Keratinocyte (primary cell): ENCODE results near the gene CISD2. TPM values are rescaled to one million over a fixed set of nuclear protein-coding genes. Genes with fewer than 3 reads are reported as not detected.
A peak's percentile ranks its signal among the peaks of the same experiment; 100 is the strongest.

Experiments
- DNase-seq: peaks from one replicate; pipeline ENCODE4 v3.0.0-alpha.2; 2011; ENCODE audit warnings: low read depth, missing footprints, low spot score
- FAIRE-seq: peaks from 2 replicates; lab custom pipeline; 2011; peaks lifted over from hg19 to GRCh38; lab: Jason Lieb, UNC
- H2AFZ ChIP-seq: 2 replicates; pipeline ENCODE4 v1.6.0; 2012; ENCODE audit warnings: low read length, control low read depth, inconsistent platforms; ENCODE audit not compliant: control insufficient read depth
- H3K27ac ChIP-seq: 2 replicates; pipeline ENCODE4 v1.5.1; 2011; ENCODE audit warnings: low read length; ENCODE audit not compliant: control insufficient read depth, insufficient read depth
- H3K27me3 ChIP-seq: 3 replicates; pipeline ENCODE4 v1.6.0; 2011; ENCODE audit warnings: low read length; ENCODE audit not compliant: control insufficient read depth, insufficient read depth; ENCODE audit errors: extremely low read depth
- H3K36me3 ChIP-seq, 2 experiments: 2 replicates in 1 of 2; 3 replicates in 1 of 2; pipeline ENCODE4 v1.5.1; 2011; ENCODE audit warnings: low read length in 2 of 2, mild to moderate bottlenecking in 1 of 2; ENCODE audit not compliant: control insufficient read depth in 2 of 2, insufficient read depth in 2 of 2; ENCODE audit errors: extremely low read depth in 1 of 2
- H3K4me1 ChIP-seq: 3 replicates; pipeline ENCODE4 v1.5.1; 2011; ENCODE audit warnings: low read length; ENCODE audit not compliant: control insufficient read depth, insufficient read depth; ENCODE audit errors: extremely low read depth
- H3K4me2 ChIP-seq: 3 replicates; pipeline ENCODE4 v1.6.0; 2011; ENCODE audit warnings: low read depth, low read length; ENCODE audit not compliant: control insufficient read depth, insufficient read depth; ENCODE audit errors: extremely low read depth
- H3K4me3 ChIP-seq, 3 experiments: fragments of 200-600 bp in 1 of 3; sonication (generic) in 1 of 3; 2 replicates in 2 of 3; 3 replicates in 1 of 3; pipeline ENCODE4 v1.5.1; 2011 to 2016; ENCODE audit warnings: low read length in 3 of 3, mild to moderate bottlenecking in 3 of 3, control low read depth in 2 of 3, inconsistent platforms in 1 of 3, low read depth in 1 of 3, mixed read lengths in 1 of 3, mixed run types in 1 of 3, moderate library complexity in 1 of 3; ENCODE audit not compliant: control insufficient read depth in 2 of 3, insufficient read depth in 2 of 3; ENCODE audit errors: extremely low read depth in 1 of 3
- H3K79me2 ChIP-seq: 2 replicates; pipeline ENCODE4 v1.6.0; 2012; ENCODE audit warnings: low read length; ENCODE audit not compliant: control insufficient read depth, insufficient read depth
- H3K9ac ChIP-seq: 3 replicates; pipeline ENCODE4 v1.6.0; 2011; ENCODE audit warnings: low read length; ENCODE audit not compliant: control insufficient read depth, insufficient read depth; ENCODE audit errors: extremely low read depth
- H3K9me1 ChIP-seq: 3 replicates; pipeline ENCODE4 v1.6.0; 2011; ENCODE audit warnings: low read length; ENCODE audit not compliant: control insufficient read depth, insufficient read depth; ENCODE audit errors: extremely low read depth
- H3K9me3 ChIP-seq: 2 replicates; pipeline ENCODE4 v1.5.1; 2012; ENCODE audit warnings: low read depth, low read length; ENCODE audit not compliant: control insufficient read depth
- H4K20me1 ChIP-seq: 3 replicates; pipeline ENCODE4 v1.6.0; 2011; ENCODE audit warnings: low read length; ENCODE audit not compliant: control insufficient read depth, insufficient read depth; ENCODE audit errors: extremely low read depth
- EZH2 ChIP-seq: IDR thresholded peaks from one replicate; pipeline ENCODE4 v1.6.1; 2012; ENCODE audit warnings: inconsistent platforms, mild to moderate bottlenecking, low read length, moderate library complexity
- dilution Hi-C: fragments of 300-500 bp; cut with MboI; formaldehyde crosslinking; loops from one replicate; pipeline ENCODE4 v1.7.0; 2020; ENCODE audit warnings: low sequenced_read_pairs; ENCODE audit not compliant: extremely low pct_ligation_motif_present
- polyA plus RNA-seq, 5 experiments: library from polyadenylated mRNA; depleted of rRNA in 3 of 5; stranded (reverse) in 3 of 5; stranded (forward) in 1 of 5; unstranded in 1 of 5; fragments of >200 nt; gene quantifications; 1 replicate in 1 of 5; 2 replicates in 3 of 5; 3 replicates in 1 of 5; pipeline versions ENCODE4 v1.2.1 to v1.2.3, GENCODE V29; 2011 to 2012; ENCODE audit warnings: missing spikeins in 2 of 5, low read depth in 1 of 5, low replicate concordance in 1 of 5
- TF ChIP-seq, protein P1 (sequence below), 3 experiments: IDR thresholded peaks in 1 of 3; conservative IDR thresholded peaks in 1 of 3; optimal IDR thresholded peaks in 1 of 3; 2 replicates in 2 of 3; 3 replicates in 1 of 3; pipeline versions ENCODE3 to v1.5.1; 2011; ENCODE audit warnings: low read length in 3 of 3, mild to moderate bottlenecking in 3 of 3, moderate library complexity in 2 of 3, control low read depth in 1 of 3, inconsistent platforms in 1 of 3; ENCODE audit not compliant: insufficient read depth in 2 of 3; ENCODE audit errors: extremely low read depth in 1 of 3

Gene CISD2
- polyA plus RNA-seq, 1 donor (not counting 4 experiments of a cell fraction or from before 2014, with no cell fraction given) = 36.6 TPM

DNA sequence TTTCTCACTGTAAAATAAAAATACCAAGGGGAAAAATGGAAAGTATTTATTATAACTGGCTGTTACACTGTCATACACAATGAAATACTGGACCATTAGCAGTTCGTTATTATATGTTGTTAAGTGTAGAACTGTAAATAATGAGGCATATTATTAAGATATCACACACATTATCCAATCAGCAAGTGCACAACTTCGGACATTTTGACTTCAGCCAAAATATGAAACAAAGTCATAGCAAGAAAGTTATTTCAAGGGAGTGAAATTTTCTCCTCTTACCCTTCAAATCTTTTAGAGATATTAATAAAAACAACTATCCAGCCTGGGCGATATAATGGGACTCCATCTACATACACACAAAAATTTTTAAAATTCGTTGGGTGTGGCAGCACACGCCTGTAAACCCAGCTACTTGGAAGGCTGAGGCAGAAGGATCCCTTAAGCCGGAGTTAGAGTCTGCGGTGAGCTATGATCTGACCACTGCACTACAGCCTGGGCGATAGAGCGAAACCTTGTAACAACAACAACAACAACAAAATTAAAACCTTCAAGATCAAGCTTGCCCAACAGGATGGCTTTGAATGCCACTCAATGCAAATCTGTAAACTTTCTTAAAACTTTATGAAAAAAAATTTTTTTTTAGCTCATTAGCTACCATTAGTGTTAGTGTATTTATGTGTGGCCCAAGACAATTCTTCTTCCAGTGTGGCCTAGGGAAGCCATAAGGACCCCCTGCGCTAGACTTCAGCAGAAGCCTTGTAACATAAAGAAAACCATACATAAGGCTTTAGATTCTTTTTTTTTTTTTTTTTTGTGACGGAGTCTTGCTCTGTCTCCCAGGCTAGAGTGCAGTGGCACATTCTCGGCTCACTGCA, 1.3 kb upstream of the CISD2 start:
- H3K27ac ChIP-seq = peak overlapping the region; percentile 98
- H3K4me2 ChIP-seq = peak overlapping the region; percentile 59
- no peaks in the 10 kb centered on the region for H3K27me3 ChIP-seq
- H4K20me1 ChIP-seq = no peaks in the 10 kb centered on the region
- peak overlapping the region; percentile 44 to 94 (median 70) for H3K4me3 ChIP-seq
- DNase-seq (no peak), FAIRE-seq (no peak)
- peaks cover 37% of the 10 kb centered on the region for H3K79me2 ChIP-seq
- no peaks in the 10 kb centered on the region for H3K36me3 ChIP-seq
- dilution Hi-C loops = no loop called here
- H2AFZ ChIP-seq = no peak overlapping the region
- H3K9ac ChIP-seq = peak overlapping the region; percentile 97
- TF ChIP-seq, protein P1, sequence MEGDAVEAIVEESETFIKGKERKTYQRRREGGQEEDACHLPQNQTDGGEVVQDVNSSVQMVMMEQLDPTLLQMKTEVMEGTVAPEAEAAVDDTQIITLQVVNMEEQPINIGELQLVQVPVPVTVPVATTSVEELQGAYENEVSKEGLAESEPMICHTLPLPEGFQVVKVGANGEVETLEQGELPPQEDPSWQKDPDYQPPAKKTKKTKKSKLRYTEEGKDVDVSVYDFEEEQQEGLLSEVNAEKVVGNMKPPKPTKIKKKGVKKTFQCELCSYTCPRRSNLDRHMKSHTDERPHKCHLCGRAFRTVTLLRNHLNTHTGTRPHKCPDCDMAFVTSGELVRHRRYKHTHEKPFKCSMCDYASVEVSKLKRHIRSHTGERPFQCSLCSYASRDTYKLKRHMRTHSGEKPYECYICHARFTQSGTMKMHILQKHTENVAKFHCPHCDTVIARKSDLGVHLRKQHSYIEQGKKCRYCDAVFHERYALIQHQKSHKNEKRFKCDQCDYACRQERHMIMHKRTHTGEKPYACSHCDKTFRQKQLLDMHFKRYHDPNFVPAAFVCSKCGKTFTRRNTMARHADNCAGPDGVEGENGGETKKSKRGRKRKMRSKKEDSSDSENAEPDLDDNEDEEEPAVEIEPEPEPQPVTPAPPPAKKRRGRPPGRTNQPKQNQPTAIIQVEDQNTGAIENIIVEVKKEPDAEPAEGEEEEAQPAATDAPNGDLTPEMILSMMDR (optimal IDR thresholded peaks at IDR 0.05 in 1 of 3, IDR thresholded peaks at IDR 0.05 in 1 of 3, conservative IDR thresholded peaks at IDR 0.05 in 1 of 3; ENCODE audit: extremely low read depth in 1 of 3, insufficient read depth in 2 of 3, low read length in 3 of 3) = no peak
- no peak for TF ChIP-seq EZH2
- no peaks in the 10 kb centered on the region for H3K9me1 ChIP-seq
- no peaks in the 10 kb centered on the region for H3K9me3 ChIP-seq
- peaks cover 23% of the 10 kb centered on the region for H3K4me1 ChIP-seq

DNA sequence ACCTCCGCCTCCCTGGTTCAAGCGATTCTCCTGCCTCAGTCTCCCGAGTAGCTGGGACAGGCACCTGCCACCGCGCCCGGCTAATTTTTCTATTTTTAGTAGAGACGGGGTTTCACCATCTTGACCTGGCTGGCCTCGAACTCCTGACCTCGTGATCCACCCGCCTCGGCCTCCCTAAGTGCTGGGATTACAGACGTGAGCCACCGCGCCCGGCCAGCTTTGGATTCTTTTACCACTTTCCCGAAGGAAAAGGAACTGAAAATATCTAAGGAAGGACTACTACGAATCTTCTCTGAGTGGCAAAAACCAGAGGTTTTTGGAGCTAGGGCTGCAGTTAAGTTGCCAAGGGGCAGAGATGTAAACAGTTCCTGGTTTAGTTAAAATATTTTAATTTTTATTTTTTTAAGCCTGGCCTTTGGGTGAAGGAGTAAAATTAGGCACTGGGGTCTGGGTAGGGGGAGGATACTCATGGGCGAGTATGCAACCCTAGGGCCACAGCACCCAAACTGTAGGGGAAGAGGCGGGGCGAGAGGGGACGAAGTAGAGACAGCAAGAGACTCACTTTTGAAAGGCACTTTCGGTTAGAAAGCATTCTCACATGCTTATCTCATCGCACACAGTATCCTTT, 525 bp upstream of the CISD2 start:
- Histone ChIP-seq H3K4me3 (peak overlapping the region; percentile 70 to 94 (median 92)), H3K27me3 (no peaks in the 10 kb centered on the region), H4K20me1 (no peaks in the 10 kb centered on the region), H3K9me1 (no peaks in the 10 kb centered on the region), H3K4me2 (peak overlapping the region; percentile 59), H2AFZ (peak overlapping the region; percentile 90), H3K36me3 (no peaks in the 10 kb centered on the region), H3K27ac (peak overlapping the region; percentile 98), H3K9ac (peak overlapping the region; percentile 97), H3K9me3 (no peaks in the 10 kb centered on the region), H3K79me2 (peaks cover 44% of the 10 kb centered on the region), H3K4me1 (peaks cover 23% of the 10 kb centered on the region)
- no peak for TF ChIP-seq EZH2
- TF ChIP-seq, protein P1 (optimal IDR thresholded peaks at IDR 0.05 in 1 of 3, IDR thresholded peaks at IDR 0.05 in 1 of 3, conservative IDR thresholded peaks at IDR 0.05 in 1 of 3; ENCODE audit: extremely low read depth in 1 of 3, insufficient read depth in 2 of 3, low read length in 3 of 3) = no peak
- dilution Hi-C loops = no loop called here
- DNase-seq (no peak), FAIRE-seq (no peak)
